GM10248 (cell line): Measurements from ENCODE around the gene PRKCE.
"Not testable (repeated sequence)": the region's sequence is repeated elsewhere in the genome, so short reads cannot be mapped to it uniquely, and the experiment has no call there.

ENCODE experiments used
- CTCF ChIA-PET: fragments of 300-600 bp; sonication (Branson Sonifier 250); formaldehyde crosslinking; extraction: SDS; loops from one replicate; lab custom pipeline; 2021; ENCODE audit warnings: antibody characterized with exemption; lab: Yijun Ruan, JAX
- POLR2A ChIA-PET: fragments of 350-650 bp; sonication (Branson Sonifier 250); formaldehyde crosslinking; extraction: SDS; loops from one replicate; lab custom pipeline; 2020; ENCODE audit warnings: antibody characterized with exemption; lab: Yijun Ruan, JAX
- DNase-seq: peaks from one replicate; pipeline ENCODE4 v3.0.0; 2012; ENCODE audit errors: extremely low spot score
- CTCF ChIP-seq: IDR thresholded peaks from 2 replicates; pipeline ENCODE4 v1.5.1; 2012; ENCODE audit warnings: mild to moderate bottlenecking, low read depth; ENCODE audit errors: extremely low read depth, missing control alignments, control extremely low read depth

PRKCE gene

GRCh38 chr2:45712570-45712969 is 61.1 kb downstream of the PRKCE start:
- TF ChIP-seq CTCF: peak; percentile 9
- CTCF ChIA-PET: interaction anchor here (1.3 to 2.5 kb wide), 2 partner anchors 10 to 15 kb away, joined by 3 to 10 read pairs; no protein-coding TSS in a partner anchor
- no peak for DNase-seq
- POLR2A ChIA-PET: no interaction called here

GRCh38 chr2:45713136-45713535 is 61.7 kb downstream of the PRKCE start:
- ChIA-PET CTCF (interaction anchor here (1.3 to 2.5 kb wide), 2 partner anchors 10 to 16 kb away, joined by 3 to 10 read pairs; no protein-coding TSS in a partner anchor), POLR2A (no interaction called here)
- TF ChIP-seq CTCF: no peak
- DNase-seq: no peak

GRCh38 chr2:45713591-45713990 is 62.1 kb downstream of the PRKCE start:
- ChIA-PET CTCF (interaction anchor here (1.3 to 2.5 kb wide), 3 partner anchors 11 to 16 kb away, joined by 3 to 10 read pairs (median 4); no protein-coding TSS in a partner anchor), POLR2A (no interaction called here)
- no peak for TF ChIP-seq CTCF
- DNase-seq: no peak

GRCh38 chr2:45714679-45715078 is 63.2 kb downstream of the PRKCE start:
- POLR2A ChIA-PET: no interaction called here
- CTCF ChIA-PET: interaction anchor here (0.6 to 1.8 kb wide), 5 partner anchors 9 to 15 kb away, joined by 3 to 6 read pairs (median 4); no protein-coding TSS in a partner anchor

GRCh38 chr2:45715601-45716379 is 64.3 kb downstream of the PRKCE start:
- TF ChIP-seq CTCF: no peak
- CTCF ChIA-PET: interaction anchor here (1.8 kb wide), 1 partner anchor 10 kb away, joined by 6 read pairs; no protein-coding TSS in a partner anchor
- POLR2A ChIA-PET: no interaction called here
- DNase-seq: no peak

More at GRCh38 chr2:45714679-45715078, 63.2 kb downstream of the PRKCE start:
- no peak for DNase-seq
- no peak for TF ChIP-seq CTCF

GRCh38 chr2:45716432-45716831 is 65.0 kb downstream of the PRKCE start:
- DNase-seq, CTCF ChIA-PET, POLR2A ChIA-PET: not testable (repeated sequence)

- DNase-seq: no peak
- CTCF ChIA-PET: no interaction called here
- POLR2A ChIA-PET: no interaction called here
- TF ChIP-seq CTCF: no peak
Observed at GRCh38 chr2:45716915-45717314, 65.4 kb downstream of the PRKCE start.
